Fibroblast of skin of left biceps (primary cell): ENCODE data around the gene CMTM4.
"Not testable (repeated sequence)": the region's sequence is repeated elsewhere in the genome, so short reads cannot be mapped to it uniquely, and the experiment has no call there.

ENCODE experiments used
- DNase-seq, 2 experiments: peaks; one replicate each; pipeline ENCODE4 v3.0.0-alpha.2; 2013; ENCODE audit warnings: low read depth in 2 of 2

Gene CMTM4

GRCh38 chr16:66616169-66616568, 80.4 kb downstream of the CMTM4 start:
- no peak for DNase-seq

GRCh38 chr16:66614161-66614802, 82.3 kb downstream of the CMTM4 start:
- DNase-seq, result no peak

- no peak for DNase-seq
Observed at GRCh38 chr16:66612422-66612821, 84.1 kb downstream of the CMTM4 start.

- not testable (repeated sequence) for DNase-seq
Observed at GRCh38 chr16:66611911-66612310, 84.6 kb downstream of the CMTM4 start.

GRCh38 chr16:66610111-66610820, 86.3 kb downstream of the CMTM4 start:
- no peak for DNase-seq

- DNase-seq, result no peak
Observed at GRCh38 chr16:66609139-66609510, 87.4 kb downstream of the CMTM4 start.

GRCh38 chr16:66608241-66609138, 88.1 kb downstream of the CMTM4 start:
- DNase-seq, result peak; percentile 69 to 74

- DNase-seq, result no peak
Observed at GRCh38 chr16:66605979-66606751, 90.4 kb downstream of the CMTM4 start.

- no peak for DNase-seq
Observed at GRCh38 chr16:66605177-66605978, 91.2 kb downstream of the CMTM4 start.

GRCh38 chr16:66604376-66605176, 92.0 kb downstream of the CMTM4 start, which contains the start of gene CMTM3:
Gene CMTM3, plus strand, starts transcription at chr16:66604704. Its CDS starts 102 bp downstream, at chr16:66604806.
- peak in 1 of 2 experiments; percentile 18 for DNase-seq

GRCh38 chr16:66603537-66604375, 92.8 kb downstream of the CMTM4 start:
- peak in 1 of 2 experiments; percentile 32 for DNase-seq

- DNase-seq, result no peak
Observed at GRCh38 chr16:66601471-66601870, 95.1 kb downstream of the CMTM4 start.

GRCh38 chr16:66600477-66600876, 96.1 kb downstream of the CMTM4 start:
- no peak for DNase-seq

GRCh38 chr16:66599726-66600125, 96.8 kb downstream of the CMTM4 start:
- DNase-seq, result no peak

GRCh38 chr16:66598111-66598510, 98.4 kb downstream of the CMTM4 start:
- no peak for DNase-seq

- DNase-seq, result no peak
Observed at GRCh38 chr16:66596986-66597848, 99.3 kb downstream of the CMTM4 start.

- not testable (repeated sequence) for DNase-seq
Observed at GRCh38 chr16:66596559-66596958, 100.0 kb downstream of the CMTM4 start.

- DNase-seq, result no peak
Observed at GRCh38 chr16:66594739-66595138, 101.8 kb downstream of the CMTM4 start.
